Spleen (tissue), 13 donors: Measurements from ENCODE around the gene RBBP8NL. TPM values are rescaled to one million over a fixed set of nuclear protein-coding genes. Genes with fewer than 3 reads are reported as not detected.

Experiments
- DNase-seq: peaks from one replicate; pipeline ENCODE4 v3.0.0-alpha.2; 2020
- H3K27ac ChIP-seq, 8 donors: fragments of 200-600 bp; sonication (generic) in 7 of 8; 1 replicate in 4 of 8; 2 replicates in 4 of 8; pipeline versions ENCODE4 v1.5.0 to v1.8.0; 2016 to 2021; ENCODE audit warnings: inconsistent platforms in 4 of 8, mild to moderate bottlenecking in 4 of 8, moderate library complexity in 1 of 8
- H3K27me3 ChIP-seq, 7 donors: fragments of 200-600 bp; sonication (generic) in 6 of 7; replicated peaks in 1 of 7; 1 replicate in 4 of 7; 2 replicates in 3 of 7; pipeline versions ENCODE4 v1.5.0 to v1.8.0; 2016 to 2021; ENCODE audit warnings: inconsistent platforms in 3 of 7, mild to moderate bottlenecking in 1 of 7
- H3K36me3 ChIP-seq, 6 donors: fragments of 200-600 bp; sonication (generic) in 5 of 6; 1 replicate in 4 of 6; 2 replicates in 2 of 6; pipeline versions ENCODE4 v1.5.0 to v1.8.0; 2016 to 2021; ENCODE audit warnings: inconsistent platforms in 2 of 6
- H3K4me1 ChIP-seq, 6 donors: fragments of 200-600 bp; sonication (generic) in 5 of 6; 1 replicate in 3 of 6; 2 replicates in 3 of 6; pipeline versions ENCODE4 v1.5.0 to v1.8.0; 2016 to 2021; ENCODE audit warnings: inconsistent platforms in 3 of 6
- H3K4me3 ChIP-seq, 8 donors: fragments of 200-600 bp; sonication (generic) in 7 of 8; 1 replicate in 4 of 8; 2 replicates in 4 of 8; pipeline versions ENCODE4 v1.5.0 to v1.8.0; 2016 to 2021; ENCODE audit warnings: inconsistent platforms in 4 of 8, mild to moderate bottlenecking in 4 of 8, moderate library complexity in 2 of 8
- H3K9me3 ChIP-seq, 8 donors: fragments of 200-600 bp; sonication (generic) in 7 of 8; 1 replicate in 4 of 8; 2 replicates in 4 of 8; pipeline versions ENCODE4 v1.5.0 to v1.8.0; 2016 to 2021; ENCODE audit warnings: inconsistent platforms in 4 of 8
- CTCF ChIP-seq, 11 experiments: fragments of 200-600 bp in 7 of 11; fragments of 450-650 bp in 4 of 11; sonication (generic) in 4 of 11; IDR thresholded peaks in 8 of 11; conservative IDR thresholded peaks in 3 of 11; 1 replicate in 7 of 11; 2 replicates in 4 of 11; pipeline versions ENCODE4 v1.4.0 to v1.8.0; 2016 to 2021; ENCODE audit warnings: antibody characterized with exemption in 11 of 11, inconsistent platforms in 4 of 11, mild to moderate bottlenecking in 1 of 11
- POLR2A ChIP-seq, 3 donors: fragments of 450-650 bp; IDR thresholded peaks; one replicate each; pipeline ENCODE4 v1.5.1; 2017; ENCODE audit warnings: antibody characterized with exemption in 3 of 3, mild to moderate bottlenecking in 1 of 3
- POLR2AphosphoS5 ChIP-seq, 3 donors: sonication (generic); formaldehyde crosslinking; IDR thresholded peaks; one replicate each; pipeline ENCODE4 v1.5.1; 2017; ENCODE audit warnings: antibody characterized with exemption in 3 of 3
- WGBS, 5 donors: extraction: QIAGEN DNeasy Blood & Tissue Kit in 3 of 5; methylation state at CpG; one replicate each; pipeline versions ENCODE4 v1.1.5 to v1.1.7; 2013 to 2018; 5-methylcytosine and 5-hydroxymethylcytosine counted together
- intact Hi-C: fragments of 100-400 bp; cut with DNase I; formaldehyde crosslinking; loops from one replicate; pipeline ENCODE4 v1.15.0; 2023; ENCODE audit warnings: low total_unique reads
- long read RNA-seq, 2 donors: transcript quantifications; one replicate each; lab custom pipeline, GENCODE V29; 2026
- polyA plus RNA-seq, 3 donors: library from polyadenylated mRNA; stranded (reverse); fragments of 200-250 nt; gene quantifications; one replicate each; pipeline ENCODE4 v1.2.1, GENCODE V29; 2013
- total RNA-seq, 7 donors: library from RNA; depleted of rRNA in 3 of 7; stranded (reverse); fragments of >200 nt in 3 of 7; fragmentation: NEBNext Ultra II Directional in 4 of 7; extraction: Animal tissue kit (Norgen Biotek cat#: 25700) in 4 of 7; gene quantifications; one replicate each; pipeline versions ENCODE4 v1.1.0 to v1.2.1, GENCODE V29; 2016 to 2021
- donor health status: healthy with polysubstance abuse.
- donor health status: DM: no; HTN: no; CAD: no; lungs with moderate emphysema.
- donor health status: DM: no; HTN: no; CAD: no.
- donor health status: Bipolar disorder and iron deficiency.
- donor health status: healthy.
- donor health status: DM: no; HTN: no; CAD: no.
- donor health status: DM: yes; HTN: yes; CAD: no.

The RBBP8NL gene
- total RNA-seq = not detected
- under 1 TPM in 1 of 3 donors, not detected in 2; 0.03 TPM for polyA plus RNA-seq
- long read RNA-seq, donor 1 = 0 reads
- long read RNA-seq, donor 2 = 0 reads

- Histone ChIP-seq H3K4me1 (no peaks in the 10 kb centered on the region), H3K36me3 (no peaks in the 10 kb centered on the region), H3K9me3 (no peaks in the 10 kb centered on the region), H3K27me3 (peaks cover 0 to 81% (median 20%) of the 10 kb centered on the region in 7 donors), H3K4me3 (no peak within 1 kb of the TSS), H3K27ac (no peak within 1 kb of the TSS)
- no peak for TF ChIP-seq POLR2A (IDR thresholded peaks at IDR 0.05)
- TF ChIP-seq CTCF (IDR thresholded peaks at IDR 0.05 in 8 of 11, conservative IDR thresholded peaks at IDR 0.05 in 3 of 11) = no peak
- TF ChIP-seq POLR2AphosphoS5 (IDR thresholded peaks at IDR 0.05) = no peak
- 73 to 80% (median 75%) methylated on average over 23 to 28 of the region's 28 CpGs for WGBS, 5 donors
- intact Hi-C loops = no loop called here
- DNase-seq = no peak
Measured at GRCh38 chr20:62427172-62428001, at the start of gene RBBP8NL. Gene RBBP8NL, minus strand, starts transcription at chr20:62427539. Its CDS starts 7,892 bp downstream, at chr20:62419647.

GRCh38 chr20:62476056-62476838 lies 48.9 kb upstream of the RBBP8NL start:
- intact Hi-C loops = no loop called here
- DNase-seq = no peak

GRCh38 chr20:62475772-62476055 lies 48.4 kb upstream of the RBBP8NL start, which contains the start of gene GATA5:
Gene GATA5, minus strand, starts transcription at chr20:62475995. Its CDS starts 474 bp downstream, at chr20:62475521.
- intact Hi-C loops = no loop called here
- Histone ChIP-seq H3K27me3 (peaks cover 3 to 100% (median 81%) of the 10 kb centered on the region in 7 donors), H3K4me1 (peaks cover 10 to 39% (median 27%) of the 10 kb centered on the region in 6 donors), H3K27ac (no peak within 1 kb of the TSS), H3K36me3 (no peaks in the 10 kb centered on the region), H3K4me3 (peak within 1 kb of the TSS in 7 of 8 donors; percentile 8 to 61 (median 23)), H3K9me3 (no peaks in the 10 kb centered on the region)
- TF ChIP-seq POLR2A (IDR thresholded peaks at IDR 0.05) (no peak), CTCF (IDR thresholded peaks at IDR 0.05 in 8 of 11, conservative IDR thresholded peaks at IDR 0.05 in 3 of 11) (no peak), POLR2AphosphoS5 (IDR thresholded peaks at IDR 0.05) (no peak)
- DNase-seq = no peak
- WGBS, 5 donors = 0 to 3% (median 2%) methylated on average over 4 to 37 of the region's 37 CpGs; no CpG with 5 or more reads in 1 of the 5 donors

More at GRCh38 chr20:62476056-62476838, 48.9 kb upstream of the RBBP8NL start:
- Histone ChIP-seq H3K27ac (no peak overlapping the region), H3K27me3 (peaks cover 6 to 100% (median 87%) of the 10 kb centered on the region in 7 donors), H3K9me3 (no peaks in the 10 kb centered on the region), H3K4me3 (peak overlapping the region in 6 of 8 donors; percentile 7 to 61 (median 26)), H3K36me3 (no peaks in the 10 kb centered on the region), H3K4me1 (peaks cover 10 to 39% (median 27%) of the 10 kb centered on the region in 6 donors)
- 3 to 5% (median 4%) methylated on average over 44 to 82 of the region's 82 CpGs for WGBS, 5 donors
- TF ChIP-seq CTCF (IDR thresholded peaks at IDR 0.05 in 8 of 11, conservative IDR thresholded peaks at IDR 0.05 in 3 of 11) = no peak
- TF ChIP-seq POLR2AphosphoS5 (IDR thresholded peaks at IDR 0.05) = no peak
- TF ChIP-seq POLR2A (IDR thresholded peaks at IDR 0.05) = no peak
